Measurements from ENCODE around the gene MAP4K4.
A peak's percentile ranks its signal among the peaks of the same experiment; 100 is the strongest.

The MAP4K4 gene

DNA sequence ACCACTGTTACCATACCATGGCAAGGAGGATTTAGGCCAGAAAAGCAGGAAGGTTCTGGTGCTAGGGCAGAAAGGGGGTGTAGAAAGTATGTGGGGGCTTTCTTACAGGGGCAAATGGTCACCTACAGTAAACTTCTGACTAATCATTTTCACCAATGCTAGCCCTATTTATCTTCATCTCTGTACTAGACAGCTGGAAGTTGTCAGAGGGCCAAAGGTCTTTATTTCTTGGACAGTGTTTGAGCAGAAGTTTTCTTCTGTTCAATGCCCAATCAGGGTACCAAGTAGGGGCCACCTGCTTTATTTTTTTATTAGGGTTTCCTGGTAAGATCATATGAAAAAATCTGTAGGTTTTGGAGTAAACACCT lies 37.6 kb downstream of the MAP4K4 start:
- intact Hi-C loops (cut with DNase I; ENCODE audit: low total_unique reads) = no loop called here
- DNase-seq = no peak
- Histone ChIP-seq H3K4me3 (no peak overlapping the region), H3K27me3 (no peaks in the 10 kb centered on the region), H3K27ac (no peak overlapping the region), H3K4me1 (peaks cover 5 to 82% (median 41%) of the 10 kb centered on the region in 4 donors), H3K9me3 (no peaks in the 10 kb centered on the region), H3K36me3 (no peaks in the 10 kb centered on the region)
- TF ChIP-seq, protein P1, sequence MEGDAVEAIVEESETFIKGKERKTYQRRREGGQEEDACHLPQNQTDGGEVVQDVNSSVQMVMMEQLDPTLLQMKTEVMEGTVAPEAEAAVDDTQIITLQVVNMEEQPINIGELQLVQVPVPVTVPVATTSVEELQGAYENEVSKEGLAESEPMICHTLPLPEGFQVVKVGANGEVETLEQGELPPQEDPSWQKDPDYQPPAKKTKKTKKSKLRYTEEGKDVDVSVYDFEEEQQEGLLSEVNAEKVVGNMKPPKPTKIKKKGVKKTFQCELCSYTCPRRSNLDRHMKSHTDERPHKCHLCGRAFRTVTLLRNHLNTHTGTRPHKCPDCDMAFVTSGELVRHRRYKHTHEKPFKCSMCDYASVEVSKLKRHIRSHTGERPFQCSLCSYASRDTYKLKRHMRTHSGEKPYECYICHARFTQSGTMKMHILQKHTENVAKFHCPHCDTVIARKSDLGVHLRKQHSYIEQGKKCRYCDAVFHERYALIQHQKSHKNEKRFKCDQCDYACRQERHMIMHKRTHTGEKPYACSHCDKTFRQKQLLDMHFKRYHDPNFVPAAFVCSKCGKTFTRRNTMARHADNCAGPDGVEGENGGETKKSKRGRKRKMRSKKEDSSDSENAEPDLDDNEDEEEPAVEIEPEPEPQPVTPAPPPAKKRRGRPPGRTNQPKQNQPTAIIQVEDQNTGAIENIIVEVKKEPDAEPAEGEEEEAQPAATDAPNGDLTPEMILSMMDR (IDR thresholded peaks at IDR 0.05) = no peak

DNA sequence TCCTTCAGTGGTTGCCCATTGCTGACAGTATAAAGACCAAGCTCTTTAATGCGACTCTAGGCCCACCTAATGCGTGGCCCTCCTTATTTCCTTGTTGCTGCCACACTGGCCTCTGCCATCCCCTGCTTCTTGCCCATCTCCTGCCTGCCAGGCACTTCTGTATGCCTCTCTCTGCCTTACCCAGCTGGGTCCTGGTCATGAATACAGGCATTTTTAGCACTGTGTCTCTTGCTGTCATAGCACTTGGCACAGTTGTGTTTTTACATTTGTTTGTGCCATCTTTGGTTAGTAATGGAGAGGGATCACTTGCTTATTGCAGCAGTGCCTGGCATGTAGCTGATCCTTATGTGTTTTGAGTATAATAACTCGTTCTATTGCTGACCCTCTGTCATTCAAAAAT lies 38.7 kb downstream of the MAP4K4 start:
- DNase-seq = no peak
- Histone ChIP-seq H3K9me3 (no peaks in the 10 kb centered on the region), H3K4me1 (peaks cover 5 to 84% (median 41%) of the 10 kb centered on the region in 4 donors), H3K36me3 (no peaks in the 10 kb centered on the region), H3K27ac (peak overlapping the region; percentile 26 to 54), H3K27me3 (no peaks in the 10 kb centered on the region), H3K4me3 (no peak overlapping the region)
- intact Hi-C loops (cut with DNase I; ENCODE audit: low total_unique reads) = no loop called here
- TF ChIP-seq, protein P1 (IDR thresholded peaks at IDR 0.05) = no peak

DNA sequence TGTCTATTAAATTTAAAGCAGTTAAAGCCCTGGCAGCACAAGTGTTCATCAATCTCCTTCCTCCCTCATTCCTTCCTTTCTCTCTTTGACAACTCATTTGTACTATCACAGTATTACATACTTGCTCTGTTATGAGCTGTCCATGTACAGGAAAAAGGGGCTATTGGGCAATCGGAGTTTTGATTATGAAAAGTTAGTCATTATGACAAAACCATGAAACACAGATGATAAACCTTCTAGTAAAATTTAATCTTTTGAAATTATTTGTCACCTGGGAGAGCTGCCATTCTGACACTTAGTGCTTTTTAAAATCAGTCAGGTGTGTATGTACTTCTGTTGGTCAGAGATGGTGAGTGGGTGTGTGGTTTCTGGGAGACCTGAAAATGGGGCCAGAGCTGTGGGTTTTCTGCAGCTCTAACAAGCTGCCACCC lies 39.4 kb downstream of the MAP4K4 start:
- TF ChIP-seq, protein P1 (IDR thresholded peaks at IDR 0.05) = no peak
- Histone ChIP-seq H3K27ac (peak overlapping the region; percentile 26 to 54), H3K27me3 (no peaks in the 10 kb centered on the region), H3K4me1 (peaks cover 5 to 86% (median 45%) of the 10 kb centered on the region in 4 donors), H3K36me3 (no peaks in the 10 kb centered on the region), H3K9me3 (no peaks in the 10 kb centered on the region), H3K4me3 (no peak overlapping the region)
- intact Hi-C loops (cut with DNase I; ENCODE audit: low total_unique reads) = no loop called here
- DNase-seq = no peak

DNA sequence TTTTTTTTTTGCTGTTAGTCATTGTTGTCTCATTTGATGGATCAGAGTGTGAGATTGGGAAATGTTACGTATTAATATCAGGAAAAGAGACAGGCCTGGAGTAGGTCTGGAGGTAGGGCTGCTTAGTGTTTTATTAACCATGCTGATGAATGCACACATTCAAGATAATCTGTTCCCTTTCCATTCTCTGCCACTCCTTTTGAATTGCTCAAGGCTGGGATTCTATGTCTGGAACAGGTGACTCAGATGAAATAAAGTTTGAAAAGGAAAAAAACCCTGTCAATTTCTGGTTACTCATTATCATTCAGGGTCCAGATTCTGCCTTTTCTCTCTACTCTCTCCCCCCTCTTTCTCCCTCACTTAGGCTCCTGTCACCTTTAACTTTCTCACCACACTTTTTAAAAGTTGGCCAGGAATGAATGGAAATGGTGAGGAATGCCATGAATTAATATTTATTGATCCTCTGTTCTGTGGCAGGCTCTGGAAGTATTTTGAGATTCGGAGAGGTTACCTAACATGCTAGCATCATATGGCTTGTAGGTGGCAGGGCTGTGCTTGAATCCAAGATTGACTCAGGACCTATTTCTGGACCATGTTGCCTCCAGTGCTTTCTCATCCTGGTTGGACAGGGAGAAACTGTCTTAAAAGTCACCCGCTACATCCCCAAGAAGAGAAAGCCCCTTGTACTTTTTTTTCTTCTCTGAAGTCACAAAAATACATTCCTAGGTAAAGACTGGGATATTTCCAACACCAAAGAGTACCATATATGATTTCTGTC lies 40.2 kb downstream of the MAP4K4 start:
- TF ChIP-seq, protein P1 (IDR thresholded peaks at IDR 0.05) = no peak
- Histone ChIP-seq H3K4me1 (peaks cover 7 to 86% (median 51%) of the 10 kb centered on the region in 4 donors), H3K4me3 (no peak overlapping the region), H3K9me3 (no peaks in the 10 kb centered on the region), H3K27me3 (no peaks in the 10 kb centered on the region), H3K27ac (no peak overlapping the region), H3K36me3 (no peaks in the 10 kb centered on the region)
- DNase-seq = no peak
- intact Hi-C loops (cut with DNase I; ENCODE audit: low total_unique reads) = no loop called here

DNA sequence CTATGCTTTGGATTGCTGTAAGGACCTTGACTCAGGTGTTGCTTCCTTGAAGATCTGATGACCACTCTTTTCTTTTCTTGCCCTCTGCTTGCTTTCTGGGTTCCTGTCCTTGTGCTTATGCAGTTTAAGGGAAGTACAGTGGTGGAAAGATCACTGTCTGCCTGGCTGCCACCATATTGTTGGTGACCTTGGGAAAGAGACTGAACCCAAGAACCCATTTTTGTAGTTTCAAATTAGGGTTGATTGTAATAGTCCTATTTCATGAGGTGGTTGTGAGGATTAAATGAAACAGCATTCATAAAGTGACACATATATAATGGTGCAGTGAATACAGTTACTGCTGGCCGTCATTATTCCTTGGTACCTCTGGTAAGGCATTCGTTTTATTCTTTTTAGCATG lies 41.1 kb downstream of the MAP4K4 start:
- Histone ChIP-seq H3K4me3 (no peak overlapping the region), H3K27me3 (no peaks in the 10 kb centered on the region), H3K36me3 (no peaks in the 10 kb centered on the region), H3K27ac (no peak overlapping the region), H3K9me3 (no peaks in the 10 kb centered on the region), H3K4me1 (peaks cover 10 to 86% (median 53%) of the 10 kb centered on the region in 4 donors)
- TF ChIP-seq, protein P1 (IDR thresholded peaks at IDR 0.05) = no peak
- no peak for DNase-seq
- intact Hi-C loops (cut with DNase I; ENCODE audit: low total_unique reads) = no loop called here
